HCT116 (cell line): ENCODE data around the gene GJB1. TPM values are rescaled to one million over a fixed set of nuclear protein-coding genes. Genes with fewer than 3 reads are reported as not detected.

Source experiments
- ATAC-seq: fragments of 200-7000 bp; cut with Tn5 transposase; 2 replicates; pipeline ENCODE4 v1.9.1; 2020; ENCODE audit warnings: mild to moderate bottlenecking, moderate library complexity
- BruUV-seq: library from RNA; stranded (reverse); fragments of 400-500 nt; replicated peaks from 2 replicates; lab custom pipeline; 2021; lab: Mats Ljungman, UMichigan
- CTCF ChIA-PET: fragments of 300-600 bp; sonication (Branson Sonifier 250); formaldehyde crosslinking; loops from one replicate; lab custom pipeline; 2021; ENCODE audit warnings: antibody characterized with exemption; lab: Charles Lee
- POLR2A ChIA-PET: fragments of 300-600, 350-600 bp; sonication (Branson Sonifier 250); formaldehyde crosslinking; loops from one replicate; lab custom pipeline; 2021; ENCODE audit warnings: antibody characterized with exemption; lab: Charles Lee
- RAD21 ChIA-PET, 2 experiments: fragments of 300-600 bp; sonication (Branson Sonifier 250); formaldehyde crosslinking; loops; one replicate each; lab custom pipeline; 2023; ENCODE audit warnings: low total read pairs in 2 of 2; ENCODE audit not compliant: uncharacterized antibody in 2 of 2, unreplicated experiment in 2 of 2, low non-redundant PET in 1 of 2; lab: Charles Lee
- DNase-seq: peaks from one replicate; pipeline ENCODE4 v3.0.0-alpha.2; 2010; ENCODE audit warnings: low read depth, low spot score
- H2AFZ ChIP-seq: fragments of 200-600 bp; shearing (Covaris generic), sonication (generic); 2 replicates; pipeline ENCODE4 v1.6.1; 2017; ENCODE audit warnings: low read depth, mixed run types, mixed read lengths, antibody characterized with exemption, low read length; ENCODE audit not compliant: poor library complexity, severe bottlenecking
- H3K27ac ChIP-seq: 2 replicates; pipeline ENCODE4 v1.5.1; 2012; ENCODE audit warnings: low read depth, low read length
- H3K27me3 ChIP-seq: fragments of 200-600 bp; sonication (generic); 2 replicates; pipeline ENCODE4 v1.6.1; 2016; ENCODE audit warnings: mixed run types, low read length, mixed read lengths; ENCODE audit not compliant: insufficient read depth
- H3K36me3 ChIP-seq, 2 experiments: fragments of 200-500 bp in 1 of 2; fragments of 200-600 bp in 1 of 2; sonication (Bioruptor generic) in 1 of 2; sonication (generic) in 1 of 2; 2 replicates each; pipeline versions ENCODE4 v1.5.1 to v1.6.1; 2014 to 2016; ENCODE audit warnings: low read length in 2 of 2, inconsistent platforms in 1 of 2, mixed read lengths in 1 of 2, mixed run types in 1 of 2; ENCODE audit not compliant: insufficient read depth in 2 of 2, control insufficient read depth in 1 of 2
- H3K4me1 ChIP-seq, 2 experiments: fragments of 200-600 bp in 1 of 2; sonication (generic) in 1 of 2; 2 replicates each; pipeline versions ENCODE4 v1.5.1 to v1.6.1; 2012 to 2017; ENCODE audit warnings: low read length in 2 of 2, inconsistent platforms in 1 of 2, mild to moderate bottlenecking in 1 of 2, mixed read lengths in 1 of 2, mixed run types in 1 of 2, moderate library complexity in 1 of 2; ENCODE audit not compliant: insufficient read depth in 2 of 2, control insufficient read depth in 1 of 2
- H3K4me2 ChIP-seq: fragments of 200-600 bp; sonication (generic); 2 replicates; pipeline ENCODE4 v1.6.1; 2017; ENCODE audit warnings: mixed run types, low read length, mixed read lengths
- H3K4me3 ChIP-seq, 2 experiments: fragments of 200-600 bp in 1 of 2; sonication (generic) in 1 of 2; replicated peaks in 1 of 2; 2 replicates each; pipeline ENCODE4 v1.5.1; 2011 to 2016; ENCODE audit warnings: low read length in 2 of 2, control low read depth in 1 of 2, low read depth in 1 of 2, mild to moderate bottlenecking in 1 of 2, mixed read lengths in 1 of 2, mixed run types in 1 of 2
- H3K79me2 ChIP-seq: fragments of 200-600 bp; sonication (generic); 2 replicates; pipeline ENCODE4 v1.6.1; 2017; ENCODE audit warnings: mild to moderate bottlenecking, mixed run types, low read length, moderate library complexity, mixed read lengths; ENCODE audit not compliant: insufficient read depth
- H3K9ac ChIP-seq: fragments of 200-600 bp; sonication (generic); 2 replicates; pipeline ENCODE4 v1.6.1; 2016; ENCODE audit warnings: low read length, mixed read lengths
- H3K9me2 ChIP-seq: fragments of 200-600 bp; sonication (generic), shearing (Covaris generic); 2 replicates; pipeline ENCODE4 v1.6.1; 2017; ENCODE audit warnings: mixed run types, mild to moderate bottlenecking, moderate library complexity; ENCODE audit not compliant: insufficient read depth
- H3K9me3 ChIP-seq, 2 experiments: fragments of 200-500 bp in 1 of 2; fragments of 200-600 bp in 1 of 2; sonication (Bioruptor generic) in 1 of 2; sonication (generic) in 1 of 2; 2 replicates each; pipeline ENCODE4 v1.6.1; 2014 to 2017; ENCODE audit warnings: low read length in 2 of 2, mixed read lengths in 2 of 2, inconsistent platforms in 1 of 2, low read depth in 1 of 2, mild to moderate bottlenecking in 1 of 2, mixed run types in 1 of 2, moderate library complexity in 1 of 2; ENCODE audit not compliant: control insufficient read depth in 1 of 2, insufficient read depth in 1 of 2
- H4K20me1 ChIP-seq: fragments of 200-600 bp; sonication (generic), shearing (Covaris generic); 2 replicates; pipeline ENCODE4 v1.6.1; 2017; ENCODE audit warnings: mixed run types, mild to moderate bottlenecking, moderate library complexity; ENCODE audit not compliant: insufficient read depth
- CBX3 ChIP-seq: IDR thresholded peaks from 2 replicates; pipeline ENCODE4 v1.6.1; 2012; ENCODE audit warnings: low read depth
- CEBPB ChIP-seq: IDR thresholded peaks from 2 replicates; pipeline ENCODE4 v1.6.1; 2012; ENCODE audit warnings: low read depth
- EZH2 ChIP-seq: fragments of 200-600 bp; sonication (generic); IDR thresholded peaks from 2 replicates; pipeline ENCODE4 v1.6.1; 2017; ENCODE audit warnings: antibody characterized with exemption, mixed run types
- JUND ChIP-seq: IDR thresholded peaks from 2 replicates; pipeline ENCODE4 v1.6.1; 2012
- RAD21 ChIP-seq: IDR thresholded peaks from 2 replicates; pipeline ENCODE4 v1.6.1; 2012; ENCODE audit warnings: low read depth, mild to moderate bottlenecking
- REST ChIP-seq: IDR thresholded peaks from 2 replicates; pipeline ENCODE4 v1.6.1; 2012; ENCODE audit warnings: low read depth
- SIN3A ChIP-seq: IDR thresholded peaks from 2 replicates; pipeline ENCODE4 v1.6.1; 2012; ENCODE audit warnings: low read depth
- SRF ChIP-seq: IDR thresholded peaks from 2 replicates; pipeline ENCODE4 v1.6.1; 2012; ENCODE audit warnings: low read depth
- ZFX ChIP-seq: fragments of 450-650 bp; IDR thresholded peaks from 2 replicates; pipeline ENCODE4 v1.6.1; 2017
- ZNF274 ChIP-seq: fragments of 200-500 bp; sonication (Bioruptor generic); IDR thresholded peaks from 2 replicates; pipeline ENCODE4 v1.6.1; 2014; ENCODE audit warnings: mild to moderate bottlenecking, low read depth, low read length, inconsistent platforms
- intact Hi-C: fragments of 100-400 bp; cut with micrococcal nuclease; formaldehyde crosslinking; loops from 2 replicates; pipeline ENCODE4 v1.10.0; 2022
- total RNA-seq: library from RNA; stranded (reverse); gene quantifications from one replicate; pipeline ENCODE4 v1.2.1, GENCODE V29; 2021; ENCODE audit not compliant: unreplicated experiment
- TF ChIP-seq, protein P1 (sequence below), 3 experiments: fragments of 200-600 bp in 1 of 3; sonication (generic) in 1 of 3; IDR thresholded peaks in 2 of 3; conservative IDR thresholded peaks in 1 of 3; 2 replicates each; pipeline ENCODE4 v1.5.1; 2012 to 2017; ENCODE audit warnings: low read depth in 2 of 3, low read length in 2 of 3, antibody characterized with exemption in 1 of 3, borderline replicate concordance in 1 of 3, control low read depth in 1 of 3, mild to moderate bottlenecking in 1 of 3, mixed read lengths in 1 of 3, mixed run types in 1 of 3, moderate library complexity in 1 of 3; ENCODE audit not compliant: insufficient read depth in 1 of 3

The GJB1 gene
- total RNA-seq, 1 experiment from 2014 or later: not detected

- Histone ChIP-seq H3K79me2 (no peaks in the 10 kb centered on the region), H2AFZ (no peak overlapping the region), H3K36me3 (no peaks in the 10 kb centered on the region), H3K9me3 (no peaks in the 10 kb centered on the region), H4K20me1 (no peaks in the 10 kb centered on the region), H3K27ac (no peak overlapping the region), H3K27me3 (no peaks in the 10 kb centered on the region), H3K4me3 (no peak overlapping the region), H3K4me1 (no peaks in the 10 kb centered on the region), H3K9me2 (no peaks in the 10 kb centered on the region), H3K4me2 (no peak overlapping the region), H3K9ac (no peak overlapping the region)
- no peak for DNase-seq
- POLR2A ChIA-PET: no interaction called here
- TF ChIP-seq RAD21 (no peak), REST (no peak), JUND (no peak), ZNF274 (no peak), ZFX (no peak), CBX3 (no peak), SRF (no peak), EZH2 (no peak), SIN3A (no peak), CEBPB (no peak)
- TF ChIP-seq, protein P1, sequence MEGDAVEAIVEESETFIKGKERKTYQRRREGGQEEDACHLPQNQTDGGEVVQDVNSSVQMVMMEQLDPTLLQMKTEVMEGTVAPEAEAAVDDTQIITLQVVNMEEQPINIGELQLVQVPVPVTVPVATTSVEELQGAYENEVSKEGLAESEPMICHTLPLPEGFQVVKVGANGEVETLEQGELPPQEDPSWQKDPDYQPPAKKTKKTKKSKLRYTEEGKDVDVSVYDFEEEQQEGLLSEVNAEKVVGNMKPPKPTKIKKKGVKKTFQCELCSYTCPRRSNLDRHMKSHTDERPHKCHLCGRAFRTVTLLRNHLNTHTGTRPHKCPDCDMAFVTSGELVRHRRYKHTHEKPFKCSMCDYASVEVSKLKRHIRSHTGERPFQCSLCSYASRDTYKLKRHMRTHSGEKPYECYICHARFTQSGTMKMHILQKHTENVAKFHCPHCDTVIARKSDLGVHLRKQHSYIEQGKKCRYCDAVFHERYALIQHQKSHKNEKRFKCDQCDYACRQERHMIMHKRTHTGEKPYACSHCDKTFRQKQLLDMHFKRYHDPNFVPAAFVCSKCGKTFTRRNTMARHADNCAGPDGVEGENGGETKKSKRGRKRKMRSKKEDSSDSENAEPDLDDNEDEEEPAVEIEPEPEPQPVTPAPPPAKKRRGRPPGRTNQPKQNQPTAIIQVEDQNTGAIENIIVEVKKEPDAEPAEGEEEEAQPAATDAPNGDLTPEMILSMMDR (IDR thresholded peaks at IDR 0.05 in 2 of 3, conservative IDR thresholded peaks at IDR 0.05 in 1 of 3; ENCODE audit: borderline replicate concordance in 1 of 3, insufficient read depth in 1 of 3, low read depth in 2 of 3, low read length in 2 of 3): no peak
- intact Hi-C loops: no loop called here
- no TSS peak for BruUV-seq
- ATAC-seq: no peak
- CTCF ChIA-PET: no interaction called here
- RAD21 ChIA-PET: no interaction called here
Measured at GRCh38 chrX:71235482-71235881, 12.5 kb downstream of the GJB1 start.
